Calu3 (cell line): ENCODE results near the gene MAML3. TPM values are rescaled to one million over a fixed set of nuclear protein-coding genes. Genes with fewer than 3 reads are reported as not detected.

Experiments used
- BruUV-seq: library from RNA; stranded (reverse); fragments of 400-500 nt; replicated peaks from 2 replicates; lab custom pipeline; 2021; lab: Mats Ljungman, UMichigan
- CTCF ChIA-PET: fragments of 300-600 bp; sonication (Branson Sonifier 250); formaldehyde crosslinking; loops from one replicate; lab custom pipeline; 2022; ENCODE audit warnings: antibody characterized with exemption; lab: Charles Lee
- DNase-seq: peaks from one replicate; pipeline ENCODE4 v3.0.0; 2022
- H3K27ac Mint-ChIP-seq: one replicate; pipeline ENCODE4 v1.8.0; 2022; ENCODE audit warnings: mixed read lengths; ENCODE audit not compliant: unreplicated experiment
- H3K27me3 Mint-ChIP-seq: one replicate; pipeline ENCODE4 v1.8.0; 2022; ENCODE audit warnings: mixed read lengths; ENCODE audit not compliant: unreplicated experiment
- H3K36me3 Mint-ChIP-seq: one replicate; pipeline ENCODE4 v1.8.0; 2022; ENCODE audit warnings: mild to moderate bottlenecking, moderate library complexity, mixed read lengths; ENCODE audit not compliant: insufficient read depth, unreplicated experiment
- H3K4me1 Mint-ChIP-seq: one replicate; pipeline ENCODE4 v1.8.0; 2022; ENCODE audit warnings: mild to moderate bottlenecking, low read depth, mixed read lengths; ENCODE audit not compliant: unreplicated experiment
- H3K4me3 Mint-ChIP-seq: one replicate; pipeline ENCODE4 v1.8.0; 2022; ENCODE audit warnings: mild to moderate bottlenecking, low read depth, moderate library complexity, mixed read lengths; ENCODE audit not compliant: unreplicated experiment
- H3K9me3 Mint-ChIP-seq: one replicate; pipeline ENCODE4 v1.8.0; 2022; ENCODE audit warnings: low read depth, mixed read lengths; ENCODE audit not compliant: unreplicated experiment
- CTCF ChIP-seq: fragments of 200-600 bp; IDR thresholded peaks from one replicate; pipeline ENCODE4 v1.8.0; 2022; ENCODE audit warnings: antibody characterized with exemption; ENCODE audit not compliant: unreplicated experiment
- intact Hi-C: fragments of 100-400 bp; cut with micrococcal nuclease; formaldehyde crosslinking; loops from one replicate; pipeline ENCODE4 v1.10.0; 2022; ENCODE audit not compliant: unreplicated experiment
- total RNA-seq: library from RNA; stranded (reverse); gene quantifications from 2 replicates; pipeline ENCODE4 v1.2.3, GENCODE V29; 2022

MAML3 gene
- total RNA-seq, 1 experiment from 2014 or later = 4.0 TPM

- no TSS peak for BruUV-seq
Measured at GRCh38 chr4:140185412-140186081, 31.6 kb upstream of the MAML3 start.

GRCh38 chr4:140183270-140183669 lies 29.3 kb upstream of the MAML3 start:
- CTCF ChIA-PET = no interaction called here
- no TSS peak for BruUV-seq

More at GRCh38 chr4:140185412-140186081, 31.6 kb upstream of the MAML3 start:
- Mint-ChIP-seq H3K9me3 (no peaks in the 10 kb centered on the region), H3K4me3 (no peak overlapping the region), H3K27me3 (no peaks in the 10 kb centered on the region), H3K27ac (no peak overlapping the region), H3K36me3 (no peaks in the 10 kb centered on the region), H3K4me1 (peaks cover 11% of the 10 kb centered on the region)
- CTCF ChIA-PET = no interaction called here
- no peak for TF ChIP-seq CTCF
- intact Hi-C loops = no loop called here
- DNase-seq = no peak

GRCh38 chr4:140180577-140180976 lies 26.6 kb upstream of the MAML3 start:
- CTCF ChIA-PET = no interaction called here
- intact Hi-C loops = no loop called here
- H3K36me3 Mint-ChIP-seq = no peaks in the 10 kb centered on the region
- H3K27me3 Mint-ChIP-seq = no peaks in the 10 kb centered on the region
- H3K4me1 Mint-ChIP-seq = peaks cover 12% of the 10 kb centered on the region
- no TSS peak for BruUV-seq
- H3K9me3 Mint-ChIP-seq = no peaks in the 10 kb centered on the region
- DNase-seq = no peak
- H3K27ac Mint-ChIP-seq = no peak overlapping the region
- no peak for TF ChIP-seq CTCF
- H3K4me3 Mint-ChIP-seq = no peak overlapping the region

More at GRCh38 chr4:140183270-140183669, 29.3 kb upstream of the MAML3 start:
- TF ChIP-seq CTCF = no peak
- Mint-ChIP-seq H3K4me1 (peaks cover 11% of the 10 kb centered on the region), H3K36me3 (no peaks in the 10 kb centered on the region), H3K27me3 (no peaks in the 10 kb centered on the region), H3K9me3 (no peaks in the 10 kb centered on the region), H3K27ac (no peak overlapping the region), H3K4me3 (no peak overlapping the region)
- intact Hi-C loops = no loop called here
- no peak for DNase-seq

GRCh38 chr4:140176735-140177134 lies 22.8 kb upstream of the MAML3 start:
- DNase-seq = no peak
- no peak for TF ChIP-seq CTCF
- Mint-ChIP-seq H3K36me3 (no peaks in the 10 kb centered on the region), H3K4me3 (no peak overlapping the region), H3K27ac (no peak overlapping the region), H3K4me1 (peaks cover 12% of the 10 kb centered on the region), H3K27me3 (no peaks in the 10 kb centered on the region), H3K9me3 (no peaks in the 10 kb centered on the region)
- BruUV-seq = no TSS peak
- intact Hi-C loops = no loop called here
- CTCF ChIA-PET = no interaction called here
